GM23338 (cell line): ENCODE data around the gene REV3L. TPM values are rescaled to one million over a fixed set of nuclear protein-coding genes. Genes with fewer than 3 reads are reported as not detected.

Experiments
- ATAC-seq: fragments of 200-7000 bp; cut with Tn5 transposase; 3 replicates; pipeline ENCODE4 v1.9.1; 2020
- DNase-seq: peaks from one replicate; pipeline ENCODE4 v3.0.0-alpha.2; 2015; ENCODE audit warnings: low spot score
- H2AFZ ChIP-seq: fragments of 200-600 bp; sonication (generic); 2 replicates; pipeline ENCODE4 v1.8.0; 2016; ENCODE audit warnings: antibody characterized with exemption, mild to moderate bottlenecking, moderate library complexity
- H3F3A ChIP-seq: fragments of 200-600 bp; sonication (generic); replicated peaks from 2 replicates; pipeline ENCODE4 v1.8.0; 2017; ENCODE audit warnings: antibody characterized with exemption, mixed run types, low read depth
- H3K27ac ChIP-seq: fragments of 200-600 bp; sonication (generic); 2 replicates; pipeline ENCODE4 v1.6.1; 2016; ENCODE audit warnings: low read depth
- H3K27me3 ChIP-seq: fragments of 200-600 bp; sonication (generic); 2 replicates; pipeline ENCODE4 v1.8.0; 2016; ENCODE audit warnings: mild to moderate bottlenecking, mixed run types, moderate library complexity; ENCODE audit not compliant: insufficient read depth
- H3K36me3 ChIP-seq: fragments of 200-600 bp; sonication (generic); 2 replicates; pipeline ENCODE4 v1.8.0; 2016; ENCODE audit warnings: mild to moderate bottlenecking; ENCODE audit not compliant: insufficient read depth
- H3K4me1 ChIP-seq: fragments of 200-600 bp; sonication (generic); 2 replicates; pipeline ENCODE4 v1.8.0; 2016; ENCODE audit warnings: mild to moderate bottlenecking, moderate library complexity; ENCODE audit not compliant: insufficient read depth
- H3K4me2 ChIP-seq: fragments of 200-600 bp; sonication (generic); 2 replicates; pipeline ENCODE4 v1.7.1; 2017; ENCODE audit warnings: mixed run types
- H3K4me3 ChIP-seq: fragments of 200-600 bp; sonication (generic); 2 replicates; pipeline ENCODE4 v1.6.1; 2016; ENCODE audit warnings: mixed run types
- H3K79me2 ChIP-seq: fragments of 200-600 bp; sonication (generic); replicated peaks from 2 replicates; pipeline ENCODE4 v1.8.0; 2017; ENCODE audit warnings: mild to moderate bottlenecking; ENCODE audit not compliant: insufficient read depth
- H3K9me2 ChIP-seq: fragments of 200-600 bp; sonication (generic); 2 replicates; pipeline ENCODE4 v1.8.0; 2017; ENCODE audit not compliant: insufficient read depth
- H4K20me1 ChIP-seq: fragments of 200-600 bp; sonication (generic); replicated peaks from 2 replicates; pipeline ENCODE4 v1.8.0; 2017; ENCODE audit warnings: mild to moderate bottlenecking; ENCODE audit not compliant: insufficient read depth
- H3K27ac Mint-ChIP-seq: 2 replicates; pipeline ENCODE4 v1.8.0; 2020; ENCODE audit warnings: inconsistent platforms, mild to moderate bottlenecking, moderate library complexity, mixed read lengths
- H3K27me3 Mint-ChIP-seq: 3 replicates; pipeline ENCODE4 v1.8.0; 2022; ENCODE audit warnings: low read depth, mild to moderate bottlenecking, moderate library complexity, mixed read lengths, inconsistent platforms; ENCODE audit not compliant: insufficient read depth, poor library complexity
- H3K36me3 Mint-ChIP-seq: 3 replicates; pipeline ENCODE4 v1.8.0; 2021; ENCODE audit warnings: low read depth, mild to moderate bottlenecking, inconsistent platforms, moderate library complexity, mixed read lengths
- H3K4me1 Mint-ChIP-seq: 3 replicates; pipeline ENCODE4 v1.8.0; 2020; ENCODE audit warnings: mild to moderate bottlenecking, inconsistent platforms, mixed read lengths
- H3K4me3 Mint-ChIP-seq: 3 replicates; pipeline ENCODE4 v1.8.0; 2021; ENCODE audit warnings: moderate library complexity, mild to moderate bottlenecking, inconsistent platforms, mixed read lengths
- H3K9me3 Mint-ChIP-seq: 3 replicates; pipeline ENCODE4 v1.8.0; 2020; ENCODE audit warnings: moderate library complexity, mild to moderate bottlenecking, inconsistent platforms, mixed read lengths
- CREB1 ChIP-seq: fragments of 250-450 bp; sonication (Bioruptor Pico); IDR thresholded peaks from 2 replicates; pipeline ENCODE4 v1.5.0; 2020; ENCODE audit warnings: low read depth, mild to moderate bottlenecking, moderate library complexity
- CTCF ChIP-seq, 2 experiments: fragments of 200-600 bp in 1 of 2; sonication (generic) in 1 of 2; conservative IDR thresholded peaks; 2 replicates each; pipeline versions ENCODE4 v1.5.1 to v1.6.1; 2016 to 2017; ENCODE audit warnings: antibody characterized with exemption in 2 of 2, low read depth in 2 of 2, mild to moderate bottlenecking in 2 of 2, moderate library complexity in 1 of 2
- EZH2 ChIP-seq: fragments of 200-600 bp; sonication (generic); IDR thresholded peaks from one replicate; pipeline ENCODE4 v1.8.0; 2017; ENCODE audit warnings: antibody characterized with exemption, mild to moderate bottlenecking, low read depth; ENCODE audit not compliant: unreplicated experiment
- EZH2phosphoT487 ChIP-seq: fragments of 200-600 bp; sonication (generic); IDR thresholded peaks from one replicate; pipeline ENCODE4 v1.8.1; 2018; ENCODE audit warnings: antibody characterized with exemption; ENCODE audit not compliant: unreplicated experiment
- JUNB ChIP-seq: IDR thresholded peaks from one replicate; pipeline ENCODE4 v1.6.1; 2016; ENCODE audit warnings: antibody characterized with exemption; ENCODE audit not compliant: unreplicated experiment
- NANOG ChIP-seq: IDR thresholded peaks from 2 replicates; pipeline ENCODE4 v1.6.1; 2016; ENCODE audit warnings: antibody characterized with exemption, borderline replicate concordance
- POLR2AphosphoS5 ChIP-seq: IDR thresholded peaks from 2 replicates; pipeline ENCODE4 v1.6.1; 2016; ENCODE audit warnings: antibody characterized with exemption, low read depth
- REST ChIP-seq: IDR thresholded peaks from one replicate; pipeline ENCODE4 v1.6.1; 2018; ENCODE audit warnings: antibody characterized with exemption; ENCODE audit not compliant: unreplicated experiment
- STAT1 ChIP-seq: IDR thresholded peaks from one replicate; pipeline ENCODE4 v1.6.1; 2016; ENCODE audit warnings: antibody characterized with exemption; ENCODE audit not compliant: unreplicated experiment
- ZNF114 ChIP-seq: fragments of 250-450 bp; sonication (Bioruptor Pico); IDR thresholded peaks from 2 replicates; pipeline ENCODE4 v1.5.0; 2020; ENCODE audit warnings: mild to moderate bottlenecking, moderate library complexity
- ZNF331 ChIP-seq: fragments of 250-450 bp; sonication (Bioruptor Pico); IDR thresholded peaks from 2 replicates; pipeline ENCODE4 v1.5.0; 2020; ENCODE audit warnings: low read depth, mild to moderate bottlenecking, moderate library complexity
- ZNF462 ChIP-seq: fragments of 250-450 bp; sonication (Bioruptor Pico); IDR thresholded peaks from 2 replicates; pipeline ENCODE4 v1.5.0; 2020; ENCODE audit warnings: mild to moderate bottlenecking, moderate library complexity
- polyA plus RNA-seq: library from polyadenylated mRNA; unstranded; fragments of >200 nt; fragmentation: Nextera tagmentation; extraction: Ambion mirVana; gene quantifications from 2 replicates; pipeline ENCODE4 v1.2.1, GENCODE V29; 2016
- total RNA-seq: library from RNA; depleted of rRNA; stranded (reverse); fragments of >200 nt; shearing (Covaris generic); gene quantifications from 2 replicates; pipeline ENCODE4 v1.2.3, GENCODE V29; 2014

The REV3L gene
- total and polyA plus RNA-seq, 2 experiments from 2014 or later: 8.3 to 13.1 TPM

GRCh38 chr6:111354758-111355555 lies 128.1 kb downstream of the REV3L start (continued):
- TF ChIP-seq ZNF462 (CRISPR knock-in tag) (no peak), ZNF114 (CRISPR knock-in tag) (no peak), CREB1 (no peak)

DNA sequence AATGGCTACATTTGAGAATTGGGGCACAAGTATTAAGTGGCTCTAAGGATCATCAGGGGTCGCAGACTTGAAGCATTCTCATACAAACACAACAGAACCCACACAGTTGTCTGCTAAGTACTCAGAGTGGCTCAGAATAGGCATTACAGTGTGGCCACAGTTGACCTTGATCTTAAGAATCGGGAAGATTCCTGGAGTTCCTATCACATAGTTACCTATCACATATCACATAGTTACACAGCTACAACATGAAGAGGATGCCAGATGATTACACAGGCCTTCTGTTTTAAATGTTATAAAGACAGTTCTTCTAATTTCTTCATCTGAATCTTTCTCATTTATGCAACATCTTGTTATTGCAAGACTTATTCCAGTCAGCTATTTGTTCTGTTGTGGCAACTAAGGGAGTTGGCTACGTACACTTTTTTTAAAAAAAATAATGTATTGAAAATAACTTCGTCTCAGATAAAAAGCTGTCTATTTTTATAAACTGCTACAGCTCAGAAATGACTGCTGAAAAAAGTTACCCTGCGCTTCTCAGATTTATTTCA lies 129.0 kb downstream of the REV3L start:
- Mint-ChIP-seq H3K9me3 (no peaks in the 10 kb centered on the region), H3K4me3 (no peak overlapping the region), H3K4me1 (no peaks in the 10 kb centered on the region), H3K27me3 (peaks cover 2% of the 10 kb centered on the region), H3K27ac (no peak overlapping the region), H3K36me3 (no peaks in the 10 kb centered on the region)
- H3K4me2 ChIP-seq: no peak overlapping the region
- H4K20me1 ChIP-seq: no peaks in the 10 kb centered on the region; the same call in 1 of the 2 replicates
- H3K9me2 ChIP-seq: no peaks in the 10 kb centered on the region
- H3K79me2 ChIP-seq: no peaks in the 10 kb centered on the region
- no peak overlapping the region for H3K27ac ChIP-seq
- H3K36me3 ChIP-seq: no peaks in the 10 kb centered on the region
- no peaks in the 10 kb centered on the region for H3F3A ChIP-seq
- H3K4me3 ChIP-seq: no peak overlapping the region
- no peaks in the 10 kb centered on the region for H3K4me1 ChIP-seq
- H3K27me3 ChIP-seq: no peaks in the 10 kb centered on the region
- ATAC-seq (no peak), DNase-seq (peak; percentile 28)
- H2AFZ ChIP-seq: no peak overlapping the region
- no peak for TF ChIP-seq JUNB
- no peak for TF ChIP-seq ZNF331
- no peak for TF ChIP-seq EZH2phosphoT487
- no peak for TF ChIP-seq CTCF (conservative IDR thresholded peaks at IDR 0.05; ENCODE audit: low read depth in 2 of 2)
- TF ChIP-seq ZNF114 (CRISPR knock-in tag): no peak
- no peak for TF ChIP-seq STAT1
- no peak for TF ChIP-seq EZH2
- no peak for TF ChIP-seq REST
- no peak for TF ChIP-seq NANOG
- no peak for TF ChIP-seq POLR2AphosphoS5
- TF ChIP-seq CREB1: no peak
